Smooth muscle cell of the umbilical artery (primary cell): ENCODE results near the gene IL1R1. TPM values are rescaled to one million over a fixed set of nuclear protein-coding genes. Genes with fewer than 3 reads are reported as not detected.

Experiments
- total RNA-seq: library from RNA; depleted of rRNA; stranded (reverse); fragments of >200 nt; gene quantifications from 2 replicates; pipeline ENCODE4 v1.2.3, GENCODE V29; 2014

Gene IL1R1, protein sequence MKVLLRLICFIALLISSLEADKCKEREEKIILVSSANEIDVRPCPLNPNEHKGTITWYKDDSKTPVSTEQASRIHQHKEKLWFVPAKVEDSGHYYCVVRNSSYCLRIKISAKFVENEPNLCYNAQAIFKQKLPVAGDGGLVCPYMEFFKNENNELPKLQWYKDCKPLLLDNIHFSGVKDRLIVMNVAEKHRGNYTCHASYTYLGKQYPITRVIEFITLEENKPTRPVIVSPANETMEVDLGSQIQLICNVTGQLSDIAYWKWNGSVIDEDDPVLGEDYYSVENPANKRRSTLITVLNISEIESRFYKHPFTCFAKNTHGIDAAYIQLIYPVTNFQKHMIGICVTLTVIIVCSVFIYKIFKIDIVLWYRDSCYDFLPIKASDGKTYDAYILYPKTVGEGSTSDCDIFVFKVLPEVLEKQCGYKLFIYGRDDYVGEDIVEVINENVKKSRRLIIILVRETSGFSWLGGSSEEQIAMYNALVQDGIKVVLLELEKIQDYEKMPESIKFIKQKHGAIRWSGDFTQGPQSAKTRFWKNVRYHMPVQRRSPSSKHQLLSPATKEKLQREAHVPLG
- 17.6 and 25.5 TPM in 2 replicates for total RNA-seq

DNA sequence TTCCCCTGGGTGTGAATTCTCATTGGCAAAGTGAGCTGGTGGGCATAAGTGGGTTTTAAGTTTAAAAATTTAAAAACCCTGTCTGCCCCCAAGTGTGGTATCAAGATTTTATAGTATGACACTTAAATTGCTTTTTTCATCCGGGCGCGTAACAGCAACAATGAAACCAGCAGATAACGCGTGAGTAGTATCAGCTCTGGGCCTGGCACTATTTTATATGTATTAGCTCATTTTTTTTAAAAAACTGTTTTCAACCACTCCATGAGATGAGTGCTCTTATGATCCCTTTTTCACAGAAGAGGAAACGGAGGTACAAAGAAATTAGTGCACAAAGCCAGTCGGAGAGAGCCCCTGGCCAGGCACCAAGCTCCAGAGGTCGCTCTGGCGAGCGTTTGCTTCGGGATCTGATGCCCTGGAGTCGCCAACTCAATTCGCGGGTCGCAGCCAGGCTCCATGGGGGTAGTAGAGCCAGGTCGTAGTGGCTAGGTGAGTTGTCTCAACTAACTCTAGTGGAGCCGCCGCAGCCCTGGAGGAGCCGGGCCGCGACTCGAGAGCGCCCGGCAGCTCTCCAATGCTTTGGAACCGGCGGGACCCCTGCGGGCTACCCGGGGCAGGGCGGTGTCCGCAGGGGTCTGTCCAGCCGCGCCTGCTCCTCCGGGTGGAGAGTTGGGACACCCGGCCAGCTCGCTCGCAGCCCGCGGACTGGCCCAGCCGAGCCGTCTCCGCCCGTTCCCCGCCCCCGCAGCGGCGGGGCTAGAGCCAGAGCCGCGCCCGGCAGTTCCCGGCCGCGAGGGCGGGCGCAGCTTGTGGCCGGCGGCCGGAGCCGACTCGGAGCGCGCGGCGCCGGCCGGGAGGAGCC lies at the start of gene IL1R1:
IL1R1 (plus strand) TSS at position 777 of the 859 bp plus-strand sequence. CDS start 14,979 bp downstream, outside the sequence.

DNA sequence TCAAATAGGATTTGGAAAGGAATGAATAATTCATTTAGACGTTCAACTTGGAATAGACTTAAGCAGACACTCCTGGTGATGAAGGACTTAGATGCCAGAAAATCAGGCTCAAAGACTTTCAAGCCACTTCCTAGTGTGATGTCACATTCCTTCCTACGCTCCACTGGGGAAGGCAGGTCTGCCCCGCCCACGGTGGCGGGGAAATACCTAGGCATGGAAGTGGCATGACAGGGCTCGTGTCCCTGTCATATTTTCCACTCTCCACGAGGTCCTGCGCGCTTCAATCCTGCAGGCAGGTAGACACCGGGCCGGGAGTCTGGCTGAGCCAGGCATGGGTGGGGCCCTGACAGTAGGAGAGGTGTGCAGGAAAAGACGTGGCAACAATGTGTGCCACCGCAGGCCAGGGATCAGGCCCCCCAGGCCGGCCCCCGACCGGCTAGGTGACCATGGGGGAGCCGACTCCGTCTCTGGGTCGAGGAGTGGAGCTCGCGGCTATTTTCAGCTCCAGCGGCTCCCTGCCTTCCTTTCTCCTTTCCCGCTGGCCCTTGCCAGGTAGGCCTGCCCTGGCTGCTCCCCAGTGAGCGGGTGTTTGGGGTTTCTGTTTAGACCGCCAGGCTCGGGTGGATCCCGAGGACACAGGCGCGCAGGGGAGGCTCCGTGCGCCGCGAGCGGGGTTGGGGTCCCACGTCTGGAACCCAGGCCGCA lies 44.4 kb downstream of the IL1R1 start, which contains the start of gene IL1RL2:
IL1RL2 (plus strand) TSS at position 233 of the 705 bp plus-strand sequence. CDS start 845 bp downstream, outside the sequence.

Other genes starting within 250 kb of the IL1R1 start
- not detected in 2 replicates for gene IL1R2, start 150.8 kb upstream of the IL1R1 start, total RNA-seq
- 0.30 and 0.42 TPM in 2 replicates for gene IL1RL2, start 44.3 kb downstream of the IL1R1 start, total RNA-seq
- 0.14 and 0.30 TPM in 2 replicates for gene IL1RL1, start 168.8 kb downstream of the IL1R1 start, total RNA-seq
- gene IL18R1, start 213.1 kb downstream of the IL1R1 start, total RNA-seq = 0.28 and 0.30 TPM in 2 replicates